GM19468 (cell line): ENCODE data around the gene C11orf86.

Experiments used
- ATAC-seq: cut with Tn5 transposase; IDR thresholded peaks from one replicate; pipeline ENCODE4 v1.9.1; 2021; ENCODE audit warnings: mild to moderate bottlenecking, moderate library complexity, moderate number of reproducible peaks; ENCODE audit not compliant: unreplicated experiment; ENCODE audit errors: extremely low read depth

C11orf86 gene

GRCh38 chr11:67022961-67023956 lies 48.2 kb downstream of the C11orf86 start, which contains the start of gene SYT12:
Gene SYT12, plus strand, starts transcription at chr11:67023134. Its CDS starts 7,011 bp downstream, at chr11:67030145.
- ATAC-seq, result no peak

DNA sequence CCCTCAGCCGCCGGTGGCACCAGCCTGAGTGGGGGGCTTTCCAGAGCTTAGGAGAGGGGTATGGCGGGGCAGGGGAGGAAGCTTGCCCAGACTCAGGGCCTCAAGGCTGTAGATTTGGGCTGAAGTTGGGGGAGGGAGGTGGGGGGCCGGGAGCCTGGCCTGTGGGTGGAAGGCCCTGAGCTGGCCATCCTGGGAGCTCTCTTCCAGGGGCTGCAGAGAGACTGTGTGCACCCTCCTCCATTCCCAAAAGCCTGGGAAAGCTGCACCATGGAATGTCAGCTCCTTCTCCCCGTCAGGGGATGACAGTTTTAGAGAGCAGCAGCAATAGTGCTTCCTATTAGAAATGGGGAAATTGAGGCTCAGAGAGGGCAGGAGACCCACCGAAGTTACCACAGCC lies 48.9 kb downstream of the C11orf86 start:
- no peak for ATAC-seq

DNA sequence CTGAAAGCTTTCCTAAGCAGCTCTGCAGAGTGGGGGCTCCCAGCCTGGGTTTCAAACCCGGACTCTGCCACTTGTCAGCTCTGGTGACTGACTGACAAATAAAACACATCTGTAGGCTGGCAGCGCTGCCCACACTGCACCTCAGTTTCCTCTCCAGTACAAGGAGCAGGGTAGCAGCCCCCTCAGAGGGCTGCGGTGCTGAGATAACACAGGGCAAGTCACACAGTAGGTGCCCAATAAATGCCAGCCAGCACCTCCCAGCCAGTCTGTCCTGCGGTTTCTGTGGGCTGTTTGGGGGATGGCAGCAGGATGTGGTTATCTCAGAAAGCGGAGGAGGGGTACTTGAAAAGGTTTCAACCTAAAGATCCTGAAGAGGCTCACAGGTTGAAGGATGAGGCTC lies 49.3 kb downstream of the C11orf86 start:
- ATAC-seq, result no peak

GRCh38 chr11:67024966-67025365 lies 49.9 kb downstream of the C11orf86 start:
- no peak for ATAC-seq

- ATAC-seq, result no peak
These were observed 50.6 kb downstream of the C11orf86 start for GRCh38 chr11:67025750-67026149.
